Frontal cortex (tissue), 1 donor: ENCODE results near the gene LACRT. TPM values are rescaled to one million over a fixed set of nuclear protein-coding genes. Genes with fewer than 3 reads are reported as not detected.

Experiments
- total RNA-seq: library from RNA; depleted of rRNA; stranded (reverse); fragments of >200 nt; gene quantifications from one replicate; pipeline ENCODE4 v1.2.3, GENCODE V29; 2014

The LACRT gene
- total RNA-seq, 1 donor from 2014 or later: not detected

Other genes starting within 250 kb of the LACRT start
- gene ITGA5, start 215.6 kb downstream of the LACRT start, total RNA-seq: 3.7 TPM
- not detected for gene GTSF1, start 161.3 kb downstream of the LACRT start, total RNA-seq
- gene NCKAP1L, start 137.1 kb downstream of the LACRT start, total RNA-seq: 2.4 TPM
- gene PDE1B, start 85.3 kb downstream of the LACRT start, total RNA-seq: 7.3 TPM
- gene PPP1R1A, start 46.2 kb downstream of the LACRT start, total RNA-seq: 10.6 TPM
- gene DCD, start 13.5 kb upstream of the LACRT start, total RNA-seq: not detected
- gene MUCL1, start 219.6 kb upstream of the LACRT start, total RNA-seq: not detected